SK-N-SH (cell line): ENCODE results near the gene IQSEC3.

Experiments used
- CHD2 ChIP-seq: fragments of 150-350 bp; IDR thresholded peaks from 2 replicates; pipeline ENCODE4 v1.6.1; 2018; ENCODE audit warnings: low read length; ENCODE audit not compliant: partially characterized antibody
- CTCF ChIP-seq: fragments of 200-600 bp; sonication (generic); IDR thresholded peaks from 2 replicates; pipeline ENCODE4 v1.6.1; 2017; ENCODE audit warnings: antibody characterized with exemption, mild to moderate bottlenecking, moderate library complexity
- FOXJ3 ChIP-seq: sonication (generic); formaldehyde crosslinking; IDR thresholded peaks from 2 replicates; pipeline ENCODE4 v1.5.1; 2020; ENCODE audit warnings: mild to moderate bottlenecking, missing genetic modification reagents
- MXI1 ChIP-seq: IDR thresholded peaks from 2 replicates; pipeline ENCODE4 v1.6.1; 2012; ENCODE audit warnings: mild to moderate bottlenecking, low read depth, low read length, improper control_type of control experiment
- POLR2AphosphoS5 ChIP-seq: IDR thresholded peaks from 2 replicates; pipeline ENCODE4 v1.6.1; 2012; ENCODE audit warnings: low read depth, low read length
- REST ChIP-seq: IDR thresholded peaks from 2 replicates; pipeline ENCODE4 v1.6.1; 2012; ENCODE audit warnings: mild to moderate bottlenecking, low read depth, low read length, moderate library complexity
- YY1 ChIP-seq: IDR thresholded peaks from 2 replicates; pipeline ENCODE4 v1.4.0; 2012; ENCODE audit warnings: low read depth, mild to moderate bottlenecking

GRCh38 chr12:196436-196835 is 129.9 kb downstream of the IQSEC3 start:
- TF ChIP-seq MXI1 = no peak
- TF ChIP-seq CTCF = no peak
- no peak for TF ChIP-seq POLR2AphosphoS5
- TF ChIP-seq CHD2 = no peak
- TF ChIP-seq FOXJ3 = no peak
- TF ChIP-seq YY1 = no peak
- no peak for TF ChIP-seq REST
